A673 (cell line): Measurements from ENCODE around the gene CREM. TPM values are rescaled to one million over a fixed set of nuclear protein-coding genes. Genes with fewer than 3 reads are reported as not detected.

Source experiments
- BruUV-seq: library from RNA; stranded (reverse); fragments of 400-500 nt; replicated peaks from 2 replicates; lab custom pipeline; 2021; lab: Mats Ljungman, UMichigan
- CTCF ChIA-PET: fragments of 300-600 bp; sonication (Branson Sonifier 250); formaldehyde crosslinking; loops from one replicate; lab custom pipeline; 2022; ENCODE audit warnings: antibody characterized with exemption; lab: Charles Lee
- POLR2A ChIA-PET: fragments of 300-600 bp; sonication (Branson Sonifier 250); formaldehyde crosslinking; loops from one replicate; lab custom pipeline; 2022; ENCODE audit warnings: antibody characterized with exemption; ENCODE audit not compliant: low non-redundant PET; lab: Charles Lee
- DNase-seq: peaks from one replicate; pipeline ENCODE4 v3.0.0-alpha.2; 2015; ENCODE audit warnings: low spot score
- H3K27ac ChIP-seq: fragments of 200-600 bp; sonication (generic); 2 replicates; pipeline ENCODE4 v1.5.1; 2016; ENCODE audit warnings: mixed run types, low read depth, mild to moderate bottlenecking, mixed read lengths, antibody characterized with exemption, low read length; ENCODE audit not compliant: poor library complexity, severe bottlenecking
- H3K27me3 ChIP-seq: fragments of 200-600 bp; sonication (generic); replicated peaks from 2 replicates; pipeline ENCODE4 v1.6.1; 2017; ENCODE audit warnings: mixed run types, low read depth, mild to moderate bottlenecking, mixed read lengths, antibody characterized with exemption, low read length; ENCODE audit not compliant: insufficient read depth, poor library complexity
- H3K36me3 ChIP-seq: fragments of 200-600 bp; sonication (generic); 2 replicates; pipeline ENCODE4 v1.6.1; 2016; ENCODE audit warnings: mixed run types, mild to moderate bottlenecking, mixed read lengths, antibody characterized with exemption, low read length; ENCODE audit not compliant: insufficient read depth, poor library complexity, severe bottlenecking
- H3K4me1 ChIP-seq: fragments of 200-600 bp; sonication (generic); 2 replicates; pipeline ENCODE4 v1.6.1; 2017; ENCODE audit warnings: mixed run types, mild to moderate bottlenecking, mixed read lengths, antibody characterized with exemption, low read length; ENCODE audit not compliant: insufficient read depth, poor library complexity, severe bottlenecking
- H3K4me3 ChIP-seq: fragments of 200-600 bp; sonication (generic); 2 replicates; pipeline ENCODE4 v1.5.1; 2016; ENCODE audit warnings: low read depth, mixed run types, mild to moderate bottlenecking, mixed read lengths, low read length; ENCODE audit not compliant: poor library complexity, severe bottlenecking
- H3K9me3 ChIP-seq: fragments of 200-600 bp; sonication (generic); 2 replicates; pipeline ENCODE4 v1.6.1; 2016; ENCODE audit warnings: mixed run types, low read depth, mild to moderate bottlenecking, mixed read lengths, antibody characterized with exemption, low read length; ENCODE audit not compliant: poor library complexity, severe bottlenecking
- EZH2 ChIP-seq: fragments of 200-600 bp; sonication (generic); IDR thresholded peaks from 2 replicates; pipeline ENCODE4 v1.6.1; 2017; ENCODE audit warnings: borderline replicate concordance, low read depth, mild to moderate bottlenecking, mixed read lengths, antibody characterized with exemption, low read length; ENCODE audit not compliant: poor library complexity, severe bottlenecking
- intact Hi-C: fragments of 100-400 bp; cut with micrococcal nuclease; formaldehyde crosslinking; loops from one replicate; pipeline ENCODE4 v1.10.0; 2022; ENCODE audit not compliant: unreplicated experiment
- total RNA-seq: library from RNA; stranded (reverse); gene quantifications from 2 replicates; pipeline ENCODE4 v1.2.3, GENCODE V29; 2021
- TF ChIP-seq, protein P1 (sequence below): fragments of 300-800, 200-600 bp; sonication (generic); conservative IDR thresholded peaks from 2 replicates; pipeline ENCODE4 v1.5.1; 2017; ENCODE audit warnings: low read depth, mild to moderate bottlenecking, antibody characterized with exemption, low read length, moderate library complexity, mixed read lengths

CREM gene
- total RNA-seq, 1 experiment from 2014 or later, result 66.3 TPM

DNA sequence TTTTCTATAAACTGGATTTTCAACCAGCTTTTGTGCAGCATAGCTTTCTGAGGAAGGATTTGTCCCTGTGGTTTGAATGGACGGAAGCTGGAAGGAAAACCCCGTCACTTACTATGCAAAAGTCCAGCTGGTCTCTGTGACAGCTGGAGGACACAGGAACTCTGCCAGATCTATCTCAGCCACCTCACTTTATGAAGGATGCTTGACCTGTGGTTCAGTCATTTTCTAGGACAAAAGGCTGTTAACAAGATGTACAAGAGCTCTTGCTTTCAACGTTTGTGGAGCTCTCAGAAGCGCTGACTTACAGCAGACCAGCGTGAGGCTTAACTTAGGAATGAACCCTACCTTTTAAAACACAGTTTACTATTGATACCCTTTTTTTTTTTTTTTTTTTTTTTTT, 90.8 kb downstream of the CREM start:
- ChIA-PET POLR2A (interaction anchor here (0.6 kb wide), 1 partner anchor 501 kb away, joined by 15 read pairs; no protein-coding TSS in a partner anchor), CTCF (interaction anchor here (0.9 to 1.4 kb wide), 2 partner anchors 21 to 91 kb away, joined by 3 to 5 read pairs; no protein-coding TSS in a partner anchor)
- no peak for DNase-seq
- Histone ChIP-seq H3K4me1 (peaks cover 24% of the 10 kb centered on the region), H3K9me3 (no peaks in the 10 kb centered on the region), H3K27ac (no peak overlapping the region), H3K36me3 (no peaks in the 10 kb centered on the region), H3K4me3 (no peak overlapping the region), H3K27me3 (no peaks in the 10 kb centered on the region)
- BruUV-seq, result no TSS peak
- TF ChIP-seq, protein P1, sequence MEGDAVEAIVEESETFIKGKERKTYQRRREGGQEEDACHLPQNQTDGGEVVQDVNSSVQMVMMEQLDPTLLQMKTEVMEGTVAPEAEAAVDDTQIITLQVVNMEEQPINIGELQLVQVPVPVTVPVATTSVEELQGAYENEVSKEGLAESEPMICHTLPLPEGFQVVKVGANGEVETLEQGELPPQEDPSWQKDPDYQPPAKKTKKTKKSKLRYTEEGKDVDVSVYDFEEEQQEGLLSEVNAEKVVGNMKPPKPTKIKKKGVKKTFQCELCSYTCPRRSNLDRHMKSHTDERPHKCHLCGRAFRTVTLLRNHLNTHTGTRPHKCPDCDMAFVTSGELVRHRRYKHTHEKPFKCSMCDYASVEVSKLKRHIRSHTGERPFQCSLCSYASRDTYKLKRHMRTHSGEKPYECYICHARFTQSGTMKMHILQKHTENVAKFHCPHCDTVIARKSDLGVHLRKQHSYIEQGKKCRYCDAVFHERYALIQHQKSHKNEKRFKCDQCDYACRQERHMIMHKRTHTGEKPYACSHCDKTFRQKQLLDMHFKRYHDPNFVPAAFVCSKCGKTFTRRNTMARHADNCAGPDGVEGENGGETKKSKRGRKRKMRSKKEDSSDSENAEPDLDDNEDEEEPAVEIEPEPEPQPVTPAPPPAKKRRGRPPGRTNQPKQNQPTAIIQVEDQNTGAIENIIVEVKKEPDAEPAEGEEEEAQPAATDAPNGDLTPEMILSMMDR, result no peak
- no peak for TF ChIP-seq EZH2
- intact Hi-C loops, result loop anchor here (10.0 kb wide), 2 partner anchors 223 to 563 kb away; no protein-coding TSS in a partner anchor

GRCh38 chr10:35218339-35218955, 91.8 kb downstream of the CREM start:
- Histone ChIP-seq H3K27me3 (no peaks in the 10 kb centered on the region), H3K4me3 (no peak overlapping the region), H3K4me1 (peaks cover 24% of the 10 kb centered on the region), H3K36me3 (no peaks in the 10 kb centered on the region), H3K9me3 (no peaks in the 10 kb centered on the region), H3K27ac (no peak overlapping the region)
- no peak for TF ChIP-seq EZH2
- TF ChIP-seq, protein P1, result peak; percentile 91
- ChIA-PET CTCF (interaction anchor here (0.9 to 1.4 kb wide), 2 partner anchors 22 to 92 kb away, joined by 3 to 5 read pairs; no protein-coding TSS in a partner anchor), POLR2A (no interaction called here)
- intact Hi-C loops, result loop anchor here (1.0 to 10.0 kb wide), 4 partner anchors 91 to 564 kb away; no protein-coding TSS in a partner anchor
- no TSS peak for BruUV-seq
- peak; percentile 97 for DNase-seq

DNA sequence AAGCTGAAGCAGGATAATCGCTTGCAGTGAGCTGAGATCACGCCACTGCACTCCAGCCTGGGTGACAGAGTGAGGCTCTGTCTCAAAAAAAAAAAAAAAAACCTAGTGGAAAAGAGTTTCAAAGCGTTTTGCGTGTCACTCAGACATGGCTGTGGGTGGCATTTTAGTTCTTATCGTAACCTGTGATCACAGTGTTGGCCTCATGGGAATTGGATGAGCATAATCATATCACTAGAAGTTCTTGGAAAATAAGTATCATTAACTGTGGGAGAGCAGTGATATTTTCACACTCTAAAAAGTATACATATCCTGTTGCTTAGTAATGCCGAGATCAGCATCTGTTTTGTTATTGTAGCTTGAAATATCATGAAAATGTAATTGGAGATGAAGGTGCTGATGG, 92.6 kb downstream of the CREM start:
- Histone ChIP-seq H3K4me3 (no peak overlapping the region), H3K36me3 (no peaks in the 10 kb centered on the region), H3K9me3 (no peaks in the 10 kb centered on the region), H3K4me1 (peaks cover 24% of the 10 kb centered on the region), H3K27ac (no peak overlapping the region), H3K27me3 (no peaks in the 10 kb centered on the region)
- no peak for TF ChIP-seq EZH2
- TF ChIP-seq, protein P1, result no peak
- ChIA-PET POLR2A (no interaction called here), CTCF (no interaction called here)
- no peak for DNase-seq
- intact Hi-C loops, result loop anchor here (10.0 kb wide), 2 partner anchors 224 to 564 kb away; no protein-coding TSS in a partner anchor
- BruUV-seq, result no TSS peak
